Glomerular endothelial cell (primary cell): Measurements from ENCODE around the gene LCE1A. TPM values are rescaled to one million over a fixed set of nuclear protein-coding genes. Genes with fewer than 3 reads are reported as not detected.

ENCODE experiments used
- DNase-seq: peaks from one replicate; pipeline ENCODE4 v3.0.0-alpha.2; 2011; ENCODE audit warnings: low read depth, low spot score; ENCODE audit errors: extremely low read depth
- total RNA-seq: library from RNA; depleted of rRNA; stranded (reverse); fragments of >200 nt; gene quantifications from 2 replicates; pipeline ENCODE4 v1.2.3, GENCODE V29; 2015

The LCE1A gene
- total RNA-seq, 1 donor from 2014 or later: not detected

DNA sequence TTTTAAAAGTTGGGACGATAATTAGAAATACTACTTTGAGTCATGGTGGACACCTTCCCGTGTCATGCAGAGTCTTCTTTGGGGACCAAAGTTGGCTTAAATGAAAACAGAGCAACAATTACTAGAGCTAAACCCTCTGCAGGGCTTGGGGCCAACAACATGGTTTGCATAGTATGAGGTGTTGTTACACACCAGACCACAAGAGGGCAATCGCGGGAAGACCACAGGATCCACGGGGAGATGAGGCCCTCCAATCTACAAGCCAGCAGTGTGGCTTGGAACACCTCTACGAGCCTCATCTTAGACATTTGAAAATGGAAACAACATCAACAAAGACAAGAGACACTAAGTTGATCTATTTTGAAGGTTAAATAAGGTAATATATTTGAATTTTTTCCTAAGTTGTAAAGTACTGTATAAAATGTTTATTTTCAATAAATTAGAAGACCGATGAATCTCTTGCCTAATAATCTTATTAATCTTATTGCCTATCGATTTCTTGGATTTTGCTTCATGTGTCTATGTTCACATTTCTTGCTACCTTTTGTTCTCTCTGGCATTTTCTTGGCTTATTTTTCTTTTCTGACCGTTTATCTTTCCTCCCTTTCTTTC, 42.6 kb downstream of the LCE1A start:
- peak; percentile 25 for DNase-seq

DNA sequence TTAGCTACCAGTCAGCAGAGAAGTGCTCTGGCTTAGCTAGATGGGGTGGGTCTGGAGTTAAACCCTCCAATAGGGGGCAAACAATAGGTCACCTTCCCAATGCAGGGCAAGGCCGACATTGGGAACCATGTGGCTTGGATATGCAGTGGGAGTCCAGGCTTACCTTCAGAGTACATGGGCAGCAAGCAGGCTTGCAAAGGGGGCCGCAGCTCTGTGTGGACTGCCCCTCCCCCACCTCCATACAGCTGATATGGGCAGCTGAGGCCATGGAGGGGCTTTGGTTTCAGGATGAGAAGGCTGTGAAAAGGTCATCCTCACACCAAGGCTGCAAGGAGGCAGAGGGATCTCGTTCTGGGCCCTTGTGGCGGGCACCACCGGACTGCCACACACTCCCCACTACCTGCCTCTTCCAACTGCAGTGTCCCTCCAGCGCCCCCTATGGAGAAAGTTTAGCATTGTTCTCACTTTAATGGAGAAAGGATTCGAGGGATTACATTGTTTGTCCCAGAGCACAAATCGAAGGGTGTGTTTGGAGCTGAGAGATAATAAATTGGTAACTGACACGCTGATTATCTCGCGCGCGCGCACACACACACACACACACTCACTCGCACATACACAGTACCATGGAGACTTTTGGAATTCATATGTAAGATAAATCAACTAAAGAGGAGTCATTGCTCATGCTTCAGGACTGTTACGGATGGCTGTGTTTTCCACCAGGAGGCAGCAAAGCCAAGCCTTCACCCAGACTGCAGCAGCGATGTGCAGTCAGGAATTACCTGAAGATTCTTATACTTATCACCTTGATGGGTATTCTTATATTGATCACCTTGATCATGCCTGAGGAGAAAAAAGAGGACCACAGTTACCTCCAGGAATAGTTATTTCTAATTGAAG, 43.8 kb downstream of the LCE1A start:
- no peak for DNase-seq

DNA sequence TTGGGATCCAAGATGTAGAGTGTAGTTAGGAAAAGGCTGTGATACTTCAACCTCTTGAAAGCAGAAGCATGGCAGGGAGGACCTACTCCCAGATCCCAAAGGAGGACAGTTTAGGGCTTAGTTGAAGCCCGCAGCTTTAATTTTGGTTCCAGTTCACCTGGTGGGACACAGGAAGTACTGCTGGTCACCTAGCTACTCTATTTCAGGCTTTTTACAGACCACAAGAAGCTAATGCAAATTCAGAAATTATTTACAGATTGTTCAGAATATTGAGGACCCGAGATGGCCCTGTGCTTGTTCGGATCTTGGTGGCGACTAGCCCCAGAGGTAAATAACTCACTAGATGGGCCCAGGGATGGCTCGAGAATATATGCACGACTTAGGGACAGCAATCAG, 44.5 kb downstream of the LCE1A start:
- no peak for DNase-seq

DNA sequence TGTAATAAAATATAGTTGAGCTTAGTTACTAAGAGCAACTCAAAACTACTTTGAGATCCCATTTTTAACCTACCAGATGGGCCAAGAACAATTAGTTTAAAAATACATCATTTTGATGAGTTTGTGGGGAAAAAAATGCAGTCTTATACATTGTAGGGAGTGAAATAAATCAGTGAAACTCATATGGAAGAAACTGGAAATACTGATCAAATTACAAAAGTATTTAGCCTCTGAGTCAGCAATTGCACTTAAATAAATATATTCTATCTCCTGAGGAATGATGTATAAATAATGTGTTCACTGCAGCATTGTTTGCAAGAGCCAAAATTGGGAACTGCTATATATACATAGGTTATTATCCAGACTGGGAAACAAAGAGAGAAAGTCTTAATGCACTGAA, 46.2 kb downstream of the LCE1A start:
- DNase-seq: no peak

DNA sequence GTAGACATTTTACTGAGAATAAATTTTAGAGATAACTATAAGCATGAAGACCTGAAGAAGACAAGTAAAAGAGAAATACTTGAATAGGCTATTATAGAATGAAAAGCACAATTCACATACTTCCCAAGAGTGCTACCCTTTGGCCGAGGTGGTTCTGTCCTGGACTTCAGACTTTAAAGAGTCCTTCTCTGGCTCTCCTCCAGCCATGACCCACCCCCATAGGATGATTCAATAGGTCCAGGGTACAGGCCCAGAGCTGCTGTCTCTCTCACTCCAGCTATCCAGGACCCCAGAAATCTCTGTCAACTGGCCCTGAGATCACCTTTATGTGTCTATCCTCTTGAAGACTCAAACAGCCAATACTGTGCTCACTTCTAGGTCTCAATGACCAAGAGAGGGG, 49.6 kb downstream of the LCE1A start:
- no peak for DNase-seq

Other genes starting within 250 kb of the LCE1A start
- not detected in 2 replicates for gene LCE3D, start 247.0 kb upstream of the LCE1A start, total RNA-seq
- gene LCE3C, start 227.2 kb upstream of the LCE1A start, total RNA-seq: not detected in 2 replicates
- gene LCE3B, start 213.7 kb upstream of the LCE1A start, total RNA-seq: not detected in 2 replicates
- gene LCE3A, start 204.4 kb upstream of the LCE1A start, total RNA-seq: not detected in 2 replicates
- not detected in 2 replicates for gene LCE2D, start 164.1 kb upstream of the LCE1A start, total RNA-seq
- gene LCE2C, start 152.2 kb upstream of the LCE1A start, total RNA-seq: not detected in 2 replicates
- gene LCE2B, start 141.3 kb upstream of the LCE1A start, total RNA-seq: not detected in 2 replicates
- gene LCE2A, start 129.1 kb upstream of the LCE1A start, total RNA-seq: not detected in 2 replicates
- gene LCE4A, start 119.3 kb upstream of the LCE1A start, total RNA-seq: not detected in 2 replicates
- gene KPRP, start 69.4 kb upstream of the LCE1A start, total RNA-seq: not detected in 2 replicates
- gene LCE1F, start 52.3 kb upstream of the LCE1A start, total RNA-seq: not detected in 2 replicates
- not detected in 2 replicates for gene LCE1E, start 41.2 kb upstream of the LCE1A start, total RNA-seq
- gene LCE1D, start 30.8 kb upstream of the LCE1A start, total RNA-seq: not detected in 2 replicates
- not detected in 2 replicates for gene LCE1C, start 20.8 kb upstream of the LCE1A start, total RNA-seq
- gene LCE1B, start 15.5 kb upstream of the LCE1A start, total RNA-seq: not detected in 2 replicates
- gene LCE6A, start 15.4 kb downstream of the LCE1A start, total RNA-seq: not detected in 2 replicates
- not detected in 2 replicates for gene LCE7A, start 32.5 kb downstream of the LCE1A start, total RNA-seq
- gene SMCP, start 50.8 kb downstream of the LCE1A start, total RNA-seq: not detected in 2 replicates
- gene IVL, start 81.1 kb downstream of the LCE1A start, total RNA-seq: not detected in 2 replicates
- not detected in 2 replicates for gene SPRR5, start 119.7 kb downstream of the LCE1A start, total RNA-seq
- gene SPRR4, start 143.2 kb downstream of the LCE1A start, total RNA-seq: not detected in 2 replicates
- not detected in 2 replicates for gene SPRR1A, start 156.6 kb downstream of the LCE1A start, total RNA-seq
- gene SPRR3, start 174.3 kb downstream of the LCE1A start, total RNA-seq: not detected in 2 replicates
- not detected in 2 replicates for gene SPRR1B, start 203.7 kb downstream of the LCE1A start, total RNA-seq
- gene SPRR2D, start 213.6 kb downstream of the LCE1A start, total RNA-seq: not detected in 2 replicates
- gene SPRR2A, start 230.0 kb downstream of the LCE1A start, total RNA-seq: not detected in 2 replicates
- not detected in 2 replicates for gene SPRR2B, start 244.1 kb downstream of the LCE1A start, total RNA-seq